ENCODE results near the gene SP140L. TPM values are rescaled to one million over a fixed set of nuclear protein-coding genes. Genes with fewer than 3 reads are reported as not detected.
A peak's percentile ranks its signal among the peaks of the same experiment; 100 is the strongest.

Gene SP140L
- total RNA-seq, 2 experiments from 2014 or later: 85.2 to 88.0 TPM

DNA sequence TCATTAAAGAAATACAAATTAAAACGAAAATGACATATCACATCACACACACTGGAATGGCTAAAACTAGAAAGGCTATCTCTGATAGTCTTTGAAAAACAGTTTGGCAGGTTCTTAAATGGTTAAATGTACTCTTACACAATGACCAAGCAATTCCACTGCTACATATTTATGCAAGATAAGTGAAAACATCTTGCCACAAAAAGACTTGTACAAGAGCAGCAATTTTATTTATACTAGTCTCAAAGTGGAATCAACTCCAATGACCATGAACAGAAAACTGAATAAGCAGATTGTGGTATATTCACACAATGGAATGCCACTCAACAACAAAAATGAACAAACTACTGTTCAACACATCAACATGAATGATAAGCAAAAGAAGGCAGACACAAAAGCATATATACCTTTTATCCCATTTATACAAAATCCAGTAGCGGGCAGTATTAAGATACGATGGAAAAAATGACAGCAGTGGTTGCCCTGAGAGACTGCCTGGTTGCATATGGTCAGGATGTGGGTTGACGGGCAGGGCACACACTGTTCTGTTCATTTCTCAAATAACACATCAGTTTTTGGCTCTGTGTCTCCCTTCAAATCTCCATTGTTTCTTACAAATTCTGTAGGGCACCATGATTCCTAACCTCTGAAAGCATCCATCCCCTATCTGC lies 114.4 kb downstream of the SP140L start:
- DNase-seq: peak; percentile 78
- H3K27me3 Mint-ChIP-seq: no peaks in the 10 kb centered on the region
- H3K36me3 Mint-ChIP-seq (ENCODE audit: low read depth): peaks cover 87% of the 10 kb centered on the region

DNA sequence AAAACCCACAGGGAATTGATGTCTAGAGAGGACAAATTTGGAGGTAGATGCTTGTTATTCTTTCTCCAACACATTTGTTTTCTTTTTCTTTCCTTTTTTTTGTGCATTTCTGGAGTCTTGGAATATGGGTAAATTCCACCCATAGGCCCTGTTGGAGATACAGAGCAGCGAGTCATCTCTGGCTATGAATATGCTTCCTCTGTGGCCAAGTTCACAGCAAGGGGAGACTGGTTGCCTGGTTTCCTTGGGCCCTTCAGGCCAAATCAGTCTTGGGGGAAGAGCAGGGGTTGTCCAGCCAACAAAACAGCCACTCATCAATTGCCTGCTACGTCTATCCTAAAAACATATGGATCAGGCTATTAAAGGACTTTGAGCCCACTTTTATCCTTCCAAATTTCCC lies 116.5 kb downstream of the SP140L start:
- DNase-seq: no peak
- ChIA-PET CTCF (no interaction called here), POLR2A (no interaction called here)
- H3K4me1 Mint-ChIP-seq: peaks cover 83% of the 10 kb centered on the region
- no peak overlapping the region for H3K4me3 Mint-ChIP-seq
- no peaks in the 10 kb centered on the region for H3K9me3 Mint-ChIP-seq
- H3K27ac Mint-ChIP-seq: no peak overlapping the region
- H3K27me3 Mint-ChIP-seq: no peaks in the 10 kb centered on the region
- H3K36me3 Mint-ChIP-seq (ENCODE audit: low read depth): peaks cover 88% of the 10 kb centered on the region

More for the DNA sequence above, 114.4 kb downstream of the SP140L start:
- Mint-ChIP-seq H3K4me3 (peak overlapping the region; percentile 14), H3K27ac (peak overlapping the region; percentile 81), H3K9me3 (peaks cover 5% of the 10 kb centered on the region), H3K4me1 (peaks cover 68% of the 10 kb centered on the region)
- ChIA-PET CTCF (no interaction called here), POLR2A (interaction anchor here (1.0 kb wide), 1 partner anchor 26 kb away, joined by 3 read pairs; the partner anchor contains the start of gene SP100)

DNA sequence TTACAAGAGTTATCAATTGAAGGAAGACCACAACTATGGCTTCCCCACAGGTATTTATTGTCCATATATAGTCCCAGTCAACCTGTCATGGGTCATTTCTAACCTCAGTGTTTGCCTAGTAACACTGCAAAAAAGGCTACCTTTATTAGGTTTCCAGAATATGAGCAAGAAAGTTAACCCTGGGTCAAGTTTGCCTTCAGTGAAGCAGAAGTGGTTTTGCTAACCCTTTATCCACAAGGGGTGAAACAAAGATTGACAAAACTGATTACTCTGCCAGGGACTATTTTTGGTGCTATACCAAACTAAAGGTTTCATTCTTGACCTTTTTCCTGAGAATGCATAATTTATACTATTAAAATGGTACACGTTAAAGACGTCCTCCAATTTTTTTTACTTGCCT lies 117.8 kb downstream of the SP140L start:
- H3K27ac Mint-ChIP-seq: no peak overlapping the region
- peaks cover 86% of the 10 kb centered on the region for H3K36me3 Mint-ChIP-seq (ENCODE audit: low read depth)
- H3K4me3 Mint-ChIP-seq: no peak overlapping the region
- H3K27me3 Mint-ChIP-seq: no peaks in the 10 kb centered on the region
- DNase-seq: no peak
- POLR2A ChIA-PET: interaction anchor here (1.1 kb wide), 1 partner anchor 219 kb away, joined by 4 read pairs; the partner anchor contains the start of gene SP140
- no peaks in the 10 kb centered on the region for H3K9me3 Mint-ChIP-seq
- H3K4me1 Mint-ChIP-seq: peaks cover 82% of the 10 kb centered on the region
- CTCF ChIA-PET: no interaction called here

DNA sequence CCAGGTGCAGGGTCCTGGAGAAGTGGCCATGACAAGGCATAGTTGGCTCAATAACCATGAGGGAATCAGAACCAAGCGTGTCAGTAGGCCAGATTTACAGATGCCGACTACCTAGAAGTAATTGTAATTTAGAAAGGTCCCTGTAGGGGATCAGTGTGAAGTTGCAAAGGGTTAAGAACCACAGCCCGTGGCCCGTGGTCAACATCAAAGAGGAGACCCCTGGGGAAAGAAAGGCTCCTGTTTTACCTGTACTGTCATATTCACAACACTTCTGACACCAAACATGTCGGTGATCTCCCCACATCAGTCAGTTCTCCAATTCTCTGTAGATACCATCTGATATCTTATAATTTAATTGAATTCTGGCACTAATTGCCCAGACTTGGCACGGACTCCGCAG lies 120.0 kb downstream of the SP140L start:
- H3K9me3 Mint-ChIP-seq: no peaks in the 10 kb centered on the region
- H3K4me3 Mint-ChIP-seq: no peak overlapping the region
- H3K4me1 Mint-ChIP-seq: peaks cover 77% of the 10 kb centered on the region
- CTCF ChIA-PET: no interaction called here
- H3K27me3 Mint-ChIP-seq: no peaks in the 10 kb centered on the region
- H3K27ac Mint-ChIP-seq: peak overlapping the region; percentile 86
- POLR2A ChIA-PET: interaction anchor here (1.0 to 2.0 kb wide), 7 partner anchors 9 to 129 kb away, joined by 3 to 8 read pairs (median 4); partner anchors contain the start of gene SP100
- peaks cover 92% of the 10 kb centered on the region for H3K36me3 Mint-ChIP-seq (ENCODE audit: low read depth)
- no peak for DNase-seq

DNA sequence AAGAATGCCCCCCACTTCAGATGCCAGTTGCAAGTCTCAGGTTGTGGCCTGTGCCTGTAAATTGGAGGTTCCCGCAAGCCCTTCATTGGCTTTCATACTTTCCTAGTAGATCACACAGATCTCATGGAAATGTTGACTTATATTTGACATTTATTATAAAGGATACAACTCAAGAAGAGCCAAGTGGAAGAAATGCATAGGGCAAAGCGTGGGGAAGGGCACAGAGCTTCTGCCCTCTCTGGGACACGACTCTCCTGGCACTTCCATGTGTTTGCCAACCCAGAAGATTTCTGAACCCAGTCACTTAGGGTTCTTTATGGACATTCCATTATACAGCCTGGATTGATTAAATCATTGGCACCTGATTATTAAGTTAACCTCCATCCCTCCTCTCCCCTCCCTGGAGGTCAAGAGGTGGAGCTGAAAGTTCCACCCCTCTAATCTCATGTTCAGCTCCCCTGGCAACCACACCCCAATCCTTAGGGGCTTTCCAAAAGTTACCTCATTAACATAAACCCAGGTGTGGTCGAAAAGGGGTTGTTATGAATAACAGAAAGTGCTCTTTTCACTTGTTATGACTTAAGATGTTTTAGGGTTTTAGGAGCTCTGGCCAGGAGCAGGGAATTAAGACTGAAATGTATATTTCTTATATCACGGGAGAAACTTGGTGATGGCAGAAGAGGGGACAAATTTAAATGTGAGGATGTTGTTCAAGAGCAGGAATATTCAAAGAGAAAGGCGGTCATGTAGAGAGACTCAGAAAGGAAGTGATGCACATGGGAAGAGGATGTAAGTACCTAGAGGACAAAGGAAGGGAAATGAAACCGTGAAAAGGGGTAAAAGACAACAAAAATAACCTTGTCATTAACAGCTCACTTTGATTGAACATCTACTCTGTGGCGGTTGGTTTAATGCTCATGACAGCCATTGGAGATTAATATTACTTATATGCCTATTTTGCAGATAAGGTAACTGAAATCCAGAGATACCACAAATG lies 120.8 kb downstream of the SP140L start:
- peak overlapping the region; percentile 86 for H3K27ac Mint-ChIP-seq

DNA sequence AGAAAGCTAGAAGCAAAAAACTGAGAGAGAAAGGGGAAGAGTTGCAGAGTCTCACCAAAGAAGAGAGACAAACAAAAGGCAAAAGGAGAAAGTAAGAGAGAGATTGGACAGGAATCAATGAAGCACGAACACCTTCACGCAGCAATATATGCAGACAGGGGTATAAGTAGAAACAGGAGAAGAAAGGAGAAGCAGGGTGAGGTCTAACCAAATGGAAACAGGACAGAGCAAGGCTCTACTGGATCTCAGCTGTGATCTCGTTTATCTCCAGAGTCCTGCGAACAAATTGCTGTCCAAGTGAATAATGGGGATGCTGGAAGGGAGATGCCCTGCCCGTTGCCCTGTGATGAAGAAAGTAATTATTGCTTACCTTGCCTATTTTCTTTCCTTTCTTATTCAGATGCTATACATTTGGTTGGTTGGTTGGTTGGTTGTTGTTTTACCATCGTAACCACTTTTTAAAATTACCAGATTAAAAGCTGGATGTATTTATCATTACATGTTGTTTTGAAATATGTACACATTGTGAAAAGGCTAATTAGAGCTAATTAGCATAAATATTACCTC lies 123.0 kb downstream of the SP140L start:
- Mint-ChIP-seq H3K4me1 (peaks cover 74% of the 10 kb centered on the region), H3K4me3 (no peak overlapping the region), H3K27me3 (no peaks in the 10 kb centered on the region), H3K27ac (peak overlapping the region; percentile 22), H3K36me3 (ENCODE audit: low read depth) (peaks cover 96% of the 10 kb centered on the region), H3K9me3 (no peaks in the 10 kb centered on the region)
- CTCF ChIA-PET: no interaction called here
- DNase-seq: no peak
- POLR2A ChIA-PET: interaction anchor here (1.0 kb wide), 1 partner anchor 33 kb away, joined by 3 read pairs; no protein-coding TSS in a partner anchor

More for the DNA sequence above, 120.8 kb downstream of the SP140L start:
- Mint-ChIP-seq H3K36me3 (ENCODE audit: low read depth) (peaks cover 94% of the 10 kb centered on the region), H3K9me3 (no peaks in the 10 kb centered on the region), H3K4me1 (peaks cover 74% of the 10 kb centered on the region), H3K4me3 (peak overlapping the region; percentile 11), H3K27me3 (no peaks in the 10 kb centered on the region)
- CTCF ChIA-PET: interaction anchor here (1.2 kb wide), 1 partner anchor 12 kb away, joined by 3 read pairs; no protein-coding TSS in a partner anchor
- POLR2A ChIA-PET: interaction anchor here (0.9 to 1.6 kb wide), 13 partner anchors 8 to 228 kb away, joined by 3 to 7 read pairs (median 3); partner anchors contain the start of genes SP100, SP110 and SP140L
- DNase-seq: no peak

DNA sequence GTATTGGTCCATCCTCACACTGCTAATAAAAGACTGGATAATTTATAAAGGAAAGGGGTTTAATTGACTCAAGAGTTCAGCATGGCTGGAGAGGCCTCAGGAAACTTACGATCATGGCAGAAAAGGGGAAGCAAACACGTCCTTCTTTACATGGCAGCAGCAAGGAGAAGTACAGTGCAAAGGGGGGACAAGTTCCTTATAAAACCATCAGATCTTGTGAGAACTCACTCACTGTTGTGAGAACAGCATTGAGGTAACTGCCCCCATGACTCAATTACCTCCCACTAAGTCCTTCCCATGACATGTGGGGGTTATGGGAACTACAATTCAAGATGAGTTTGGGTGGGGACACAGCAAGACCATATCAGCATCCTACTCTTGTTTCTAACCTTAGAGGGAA lies 126.0 kb downstream of the SP140L start:
- ChIA-PET POLR2A (no interaction called here), CTCF (no interaction called here)
- no peak for DNase-seq
- Mint-ChIP-seq H3K36me3 (ENCODE audit: low read depth) (peaks cover 96% of the 10 kb centered on the region), H3K4me1 (peaks cover 77% of the 10 kb centered on the region), H3K4me3 (no peak overlapping the region), H3K27ac (no peak overlapping the region), H3K9me3 (peaks cover 2% of the 10 kb centered on the region), H3K27me3 (no peaks in the 10 kb centered on the region)

Other genes with a start within 250 kb of the SP140L start
- 100 to 1,000 TPM; 125 to 128 TPM for gene SP110, start 107.2 kb upstream of the SP140L start, total RNA-seq
- gene SP140, start 101.5 kb upstream of the SP140L start, total RNA-seq: 100 to 1,000 TPM; 132 to 137 TPM
- 100 to 1,000 TPM; 351 TPM for gene SP100, start 89.0 kb downstream of the SP140L start, total RNA-seq